ENCODE results near the gene GSTA4.

Gene GSTA4

GRCh38 chr6:53038596-53038995, 43.5 kb upstream of the GSTA4 start:
- Histone ChIP-seq H3K9me3 (ENCODE audit: low read length) (no peaks in the 10 kb centered on the region), H3K9ac (ENCODE audit: low read length) (no peak overlapping the region), H3K4me3 (ENCODE audit: low read depth, low read length, poor library complexity, severe bottlenecking) (no peak overlapping the region), H3F3A (ENCODE audit: insufficient read depth, low read length) (no peaks in the 10 kb centered on the region), H3K79me2 (ENCODE audit: insufficient read depth, low read length) (no peaks in the 10 kb centered on the region), H4K20me1 (ENCODE audit: insufficient read depth, low read length) (no peaks in the 10 kb centered on the region), H3K9me2 (ENCODE audit: low read depth, low read length) (no peaks in the 10 kb centered on the region), H3K27ac (ENCODE audit: low read depth, low read length, poor library complexity, severe bottlenecking) (no peak overlapping the region), H2AFZ (ENCODE audit: low read length) (no peak overlapping the region), H3K4me1 (ENCODE audit: insufficient read depth, low read length, severe bottlenecking) (no peaks in the 10 kb centered on the region), H3K4me2 (ENCODE audit: low read length) (no peak overlapping the region), H3K27me3 (ENCODE audit: insufficient read depth, low read length) (no peaks in the 10 kb centered on the region), H3K36me3 (ENCODE audit: insufficient read depth, low read length) (no peaks in the 10 kb centered on the region)
- TF ChIP-seq CTCF (IDR thresholded peaks at IDR 0.05; ENCODE audit: low read length) = no peak
- no peak for TF ChIP-seq EZH2 (IDR thresholded peaks at IDR 0.05; ENCODE audit: borderline replicate concordance, low read length)

GRCh38 chr6:53038141-53038540, 43.1 kb upstream of the GSTA4 start:
- H3F3A ChIP-seq (ENCODE audit: insufficient read depth, low read length) = no peaks in the 10 kb centered on the region
- no peaks in the 10 kb centered on the region for H3K9me3 ChIP-seq (ENCODE audit: low read length)
- TF ChIP-seq CTCF (IDR thresholded peaks at IDR 0.05; ENCODE audit: low read length) = no peak
- no peak overlapping the region for H3K4me2 ChIP-seq (ENCODE audit: low read length)
- no peaks in the 10 kb centered on the region for H4K20me1 ChIP-seq (ENCODE audit: insufficient read depth, low read length)
- H3K27me3 ChIP-seq (ENCODE audit: insufficient read depth, low read length) = no peaks in the 10 kb centered on the region
- no peak overlapping the region for H3K27ac ChIP-seq (ENCODE audit: low read depth, low read length, poor library complexity, severe bottlenecking)
- no peaks in the 10 kb centered on the region for H3K36me3 ChIP-seq (ENCODE audit: insufficient read depth, low read length)
- H3K9ac ChIP-seq (ENCODE audit: low read length) = no peak overlapping the region
- no peaks in the 10 kb centered on the region for H3K79me2 ChIP-seq (ENCODE audit: insufficient read depth, low read length)
- H2AFZ ChIP-seq (ENCODE audit: low read length) = no peak overlapping the region
- H3K4me1 ChIP-seq (ENCODE audit: insufficient read depth, low read length, severe bottlenecking) = no peaks in the 10 kb centered on the region
- no peaks in the 10 kb centered on the region for H3K9me2 ChIP-seq (ENCODE audit: low read depth, low read length)
- no peak overlapping the region for H3K4me3 ChIP-seq (ENCODE audit: low read depth, low read length, poor library complexity, severe bottlenecking)

- Histone ChIP-seq H3K36me3 (ENCODE audit: insufficient read depth, low read length) (no peaks in the 10 kb centered on the region), H4K20me1 (ENCODE audit: insufficient read depth, low read length) (no peaks in the 10 kb centered on the region), H3K79me2 (ENCODE audit: insufficient read depth, low read length) (no peaks in the 10 kb centered on the region), H3F3A (ENCODE audit: insufficient read depth, low read length) (no peaks in the 10 kb centered on the region), H3K4me2 (ENCODE audit: low read length) (no peak overlapping the region), H3K9me3 (ENCODE audit: low read length) (no peaks in the 10 kb centered on the region), H3K27ac (ENCODE audit: low read depth, low read length, poor library complexity, severe bottlenecking) (no peak overlapping the region), H2AFZ (ENCODE audit: low read length) (no peak overlapping the region), H3K27me3 (ENCODE audit: insufficient read depth, low read length) (no peaks in the 10 kb centered on the region), H3K9ac (ENCODE audit: low read length) (no peak overlapping the region), H3K9me2 (ENCODE audit: low read depth, low read length) (no peaks in the 10 kb centered on the region), H3K4me3 (ENCODE audit: low read depth, low read length, poor library complexity, severe bottlenecking) (no peak overlapping the region), H3K4me1 (ENCODE audit: insufficient read depth, low read length, severe bottlenecking) (no peaks in the 10 kb centered on the region)
- TF ChIP-seq CTCF (IDR thresholded peaks at IDR 0.05; ENCODE audit: low read length) (no peak), EZH2 (IDR thresholded peaks at IDR 0.05; ENCODE audit: borderline replicate concordance, low read length) (no peak)
These were observed 40.6 kb upstream of the GSTA4 start for GRCh38 chr6:53035549-53036213.
